Upper lobe of right lung (tissue), 1 donor: ENCODE data around the gene NRTN. TPM values are rescaled to one million over a fixed set of nuclear protein-coding genes. Genes with fewer than 3 reads are reported as not detected.
"Not testable (repeated sequence)": the region's sequence is repeated elsewhere in the genome, so short reads cannot be mapped to it uniquely, and the experiment has no call there.

Experiments used
- ATAC-seq: fragments of 200-7000 bp; cut with Tn5 transposase; one replicate; pipeline ENCODE4 v1.9.1; 2020; ENCODE audit warnings: mild to moderate bottlenecking, moderate library complexity
- DNase-seq: peaks from one replicate; pipeline ENCODE4 v3.0.0-alpha.2; 2020
- H3K27ac ChIP-seq: fragments of 200-600 bp; one replicate; pipeline ENCODE4 v1.8.0; 2022
- H3K27me3 ChIP-seq: fragments of 200-600 bp; one replicate; pipeline ENCODE4 v1.8.0; 2022; ENCODE audit warnings: mild to moderate bottlenecking
- H3K36me3 ChIP-seq: fragments of 200-600 bp; one replicate; pipeline ENCODE4 v1.8.0; 2022
- H3K4me1 ChIP-seq: fragments of 200-600 bp; one replicate; pipeline ENCODE4 v1.8.0; 2022
- H3K4me3 ChIP-seq: fragments of 200-600 bp; one replicate; pipeline ENCODE4 v1.8.0; 2022; ENCODE audit warnings: mild to moderate bottlenecking
- H3K9me3 ChIP-seq: fragments of 200-600 bp; one replicate; pipeline ENCODE4 v1.8.0; 2022
- CTCF ChIP-seq: fragments of 200-600 bp; IDR thresholded peaks from one replicate; pipeline ENCODE4 v1.8.0; 2022; ENCODE audit warnings: antibody characterized with exemption
- intact Hi-C: fragments of 100-400 bp; cut with DNase I; formaldehyde crosslinking; loops from one replicate; pipeline ENCODE4 v1.11.0; 2022
- total RNA-seq: library from RNA; stranded (reverse); fragmentation: NEBNext Ultra II Directional; extraction: Animal tissue kit (Norgen Biotek cat#: 25700); gene quantifications from one replicate; pipeline ENCODE4 v1.2.1, GENCODE V29; 2021
- donor health status: DM: no; HTN: yes; CAD: no; lungs with severe emphysema.

NRTN gene
- total RNA-seq, 1 donor from 2014 or later = 2.1 TPM

GRCh38 chr19:5850189-5850588, 45.3 kb downstream of the NRTN start:
- Histone ChIP-seq H3K4me1 (no peaks in the 10 kb centered on the region), H3K36me3 (no peaks in the 10 kb centered on the region), H3K4me3 (peak overlapping the region; percentile 21), H3K9me3 (no peaks in the 10 kb centered on the region), H3K27me3 (no peaks in the 10 kb centered on the region), H3K27ac (no peak overlapping the region)
- DNase-seq (no peak), ATAC-seq (peak; percentile 16)
- intact Hi-C loops = no loop called here
- TF ChIP-seq CTCF = no peak

DNA sequence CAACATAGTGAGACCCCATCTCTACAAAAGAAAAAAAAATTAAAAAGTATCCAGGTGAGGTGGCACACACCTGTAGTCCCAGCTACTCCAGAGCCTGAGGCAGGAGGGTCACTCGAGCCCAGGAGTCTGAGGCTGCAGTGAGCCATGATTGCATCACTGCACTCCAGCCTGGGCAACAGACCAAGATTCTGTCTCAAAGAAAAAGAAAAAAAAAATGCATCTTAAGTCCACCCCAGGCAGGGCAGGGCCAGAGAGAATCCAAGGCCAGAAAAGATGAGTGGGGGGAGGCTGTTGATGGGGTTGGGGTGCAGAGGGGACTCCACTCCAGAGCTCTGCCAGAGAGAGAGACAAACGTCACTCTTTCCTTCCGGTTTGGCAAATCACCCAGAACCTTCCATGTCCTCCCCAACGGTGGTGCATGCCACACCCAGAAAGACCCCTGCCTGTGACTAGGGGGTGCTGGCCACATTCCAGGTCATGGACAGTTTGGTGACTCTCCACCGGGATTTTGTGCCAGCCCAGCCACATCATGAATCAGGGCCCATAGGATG, 46.0 kb downstream of the NRTN start:
- no peaks in the 10 kb centered on the region for H3K27me3 ChIP-seq
- H3K36me3 ChIP-seq = no peaks in the 10 kb centered on the region
- no peaks in the 10 kb centered on the region for H3K4me1 ChIP-seq
- intact Hi-C loops = no loop called here
- peak overlapping the region; percentile 77 for H3K27ac ChIP-seq
- no peak for TF ChIP-seq CTCF
- no peaks in the 10 kb centered on the region for H3K9me3 ChIP-seq
- DNase-seq (peak; percentile 87), ATAC-seq (peak; percentile 83)
- peak overlapping the region; percentile 26 for H3K4me3 ChIP-seq

GRCh38 chr19:5851302-5851701, 46.4 kb downstream of the NRTN start, which contains the start of gene FUT3:
TSS of gene FUT3 (minus strand) at chr19:5851449.
- Histone ChIP-seq H3K27me3 (no peaks in the 10 kb centered on the region), H3K27ac (peak within 1 kb of the TSS; percentile 77), H3K4me3 (peak within 1 kb of the TSS; percentile 26), H3K36me3 (no peaks in the 10 kb centered on the region), H3K9me3 (no peaks in the 10 kb centered on the region), H3K4me1 (no peaks in the 10 kb centered on the region)
- peak; percentile 75 for DNase-seq
- ATAC-seq = peak; percentile 94
- TF ChIP-seq CTCF = no peak
- intact Hi-C loops = no loop called here

DNA sequence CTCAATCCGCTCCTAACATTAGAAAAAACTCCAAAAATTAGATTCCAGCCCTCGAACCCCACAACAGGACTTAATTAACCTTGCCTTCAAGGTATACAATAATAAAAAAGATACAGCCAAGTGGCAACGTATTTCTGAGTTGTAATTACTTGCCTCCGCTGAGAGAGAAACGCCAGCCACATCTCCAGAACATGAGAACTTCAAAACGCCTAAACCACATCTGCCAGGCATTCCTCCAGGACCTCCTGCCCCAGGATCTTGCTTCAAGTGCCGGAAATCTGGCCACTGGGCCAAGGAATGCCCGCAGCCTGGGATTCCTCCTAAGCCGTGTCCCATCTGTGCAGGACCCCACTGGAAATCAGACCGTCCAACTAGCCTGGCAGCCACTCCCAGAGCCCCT, 49.3 kb downstream of the NRTN start:
- H3K27me3 ChIP-seq, H3K4me1 ChIP-seq, H3K9me3 ChIP-seq, H3K36me3 ChIP-seq, intact Hi-C loops, DNase-seq, H3K4me3 ChIP-seq, ATAC-seq, H3K27ac ChIP-seq: not testable (repeated sequence)

- H3K4me1 ChIP-seq, H3K27ac ChIP-seq, ATAC-seq, DNase-seq, H3K4me3 ChIP-seq, intact Hi-C loops, H3K27me3 ChIP-seq, H3K9me3 ChIP-seq, H3K36me3 ChIP-seq: not testable (repeated sequence)
Measured at GRCh38 chr19:5855151-5855550, 50.3 kb downstream of the NRTN start.

- no peak for TF ChIP-seq CTCF
- DNase-seq (no peak), ATAC-seq (no peak)
Measured at GRCh38 chr19:5857203-5858081, 52.6 kb downstream of the NRTN start.

More at GRCh38 chr19:5857203-5858081, 52.6 kb downstream of the NRTN start:
- intact Hi-C loops = no loop called here
- Histone ChIP-seq H3K27me3 (no peaks in the 10 kb centered on the region), H3K4me3 (no peak overlapping the region), H3K36me3 (no peaks in the 10 kb centered on the region), H3K27ac (no peak overlapping the region), H3K9me3 (no peaks in the 10 kb centered on the region), H3K4me1 (no peaks in the 10 kb centered on the region)
